GM12878 (cell line): ENCODE results near the gene PPP2R5A. TPM values are rescaled to one million over a fixed set of nuclear protein-coding genes. Genes with fewer than 3 reads are reported as not detected.

Experiments
- ATAC-seq: fragments of 200-7000 bp; cut with Tn5 transposase; 3 replicates; pipeline ENCODE4 v1.9.1; 2020; ENCODE audit warnings: mild to moderate bottlenecking, moderate library complexity
- BruUV-seq: library from RNA; stranded (reverse); fragments of 400-500 nt; replicated peaks from 2 replicates; lab custom pipeline; 2021; lab: Mats Ljungman, UMichigan
- CTCF ChIA-PET: fragments of 300-600 bp; sonication (Branson Sonifier 250); formaldehyde crosslinking; extraction: SDS; loops from one replicate; lab custom pipeline; 2021; ENCODE audit warnings: inconsistent platforms; lab: Yijun Ruan, JAX
- POLR2A ChIA-PET: fragments of 350-600 bp; formaldehyde crosslinking; extraction: SDS; loops from one replicate; lab custom pipeline; 2021; ENCODE audit warnings: inconsistent platforms; lab: Charles Lee
- RAD21 ChIA-PET: fragments of 300-600 bp; sonication (Branson Sonifier 250); formaldehyde crosslinking; loops from one replicate; lab custom pipeline; 2023; ENCODE audit warnings: antibody characterized with exemption; ENCODE audit not compliant: unreplicated experiment; lab: Charles Lee
- SMC1A ChIA-PET: fragments of 300-600 bp; sonication (Branson Sonifier 250); formaldehyde crosslinking; loops from one replicate; lab custom pipeline; 2023; ENCODE audit not compliant: unreplicated experiment, uncharacterized antibody; lab: Charles Lee
- DNase-seq: peaks from one replicate; pipeline ENCODE4 v3.0.0-alpha.2; 2011; ENCODE audit warnings: low read depth, low spot score
- FAIRE-seq: peaks from 3 replicates; lab custom pipeline; 2011; peaks lifted over from hg19 to GRCh38; lab: Jason Lieb, UNC
- H2AFZ ChIP-seq: 2 replicates; pipeline ENCODE4 v1.6.0; 2011; ENCODE audit warnings: low read depth, low read length, control low read depth; ENCODE audit not compliant: control insufficient read depth
- H3K27ac ChIP-seq: 2 replicates; pipeline ENCODE4 v1.5.1; 2011; ENCODE audit warnings: control low read depth; ENCODE audit not compliant: control insufficient read depth, insufficient read depth
- H3K27me3 ChIP-seq, 2 experiments: replicated peaks in 1 of 2; 2 replicates each; pipeline versions ENCODE4 v1.6.0 to v1.6.1; 2011; ENCODE audit warnings: low read length in 1 of 2; ENCODE audit not compliant: control insufficient read depth in 2 of 2, insufficient read depth in 2 of 2
- H3K36me3 ChIP-seq, 2 experiments: 2 replicates each; pipeline ENCODE4 v1.5.1; 2011; ENCODE audit warnings: low read length in 1 of 2; ENCODE audit not compliant: control insufficient read depth in 2 of 2, insufficient read depth in 2 of 2
- H3K4me1 ChIP-seq: 2 replicates; pipeline ENCODE4 v1.6.1; 2011; ENCODE audit warnings: mild to moderate bottlenecking, low read length, moderate library complexity, mixed read lengths; ENCODE audit not compliant: control insufficient read depth, insufficient read depth
- H3K4me2 ChIP-seq: 2 replicates; pipeline ENCODE4 v1.6.0; 2011; ENCODE audit warnings: control low read depth; ENCODE audit not compliant: control insufficient read depth, insufficient read depth
- H3K4me3 ChIP-seq: fragments of 200-600 bp; sonication (generic); 2 replicates; pipeline ENCODE4 v1.5.1; 2016
- H3K79me2 ChIP-seq: 2 replicates; pipeline ENCODE4 v1.6.0; 2011; ENCODE audit warnings: low read length; ENCODE audit not compliant: control insufficient read depth, insufficient read depth
- H3K9ac ChIP-seq: 2 replicates; pipeline ENCODE4 v1.8.0; 2011; ENCODE audit warnings: low read length, control low read depth, mixed read lengths; ENCODE audit not compliant: control insufficient read depth, insufficient read depth
- H3K9me3 ChIP-seq: replicated peaks from 3 replicates; pipeline ENCODE4 v1.5.1; 2011; ENCODE audit warnings: mild to moderate bottlenecking, low read length; ENCODE audit not compliant: control insufficient read depth, insufficient read depth
- H4K20me1 ChIP-seq: 2 replicates; pipeline ENCODE4 v1.6.0; 2011; ENCODE audit not compliant: control insufficient read depth, insufficient read depth
- EP300 ChIP-seq, 2 experiments: fragments of 150-350 bp in 1 of 2; IDR thresholded peaks; 2 replicates each; pipeline ENCODE4 v1.6.1; 2011 to 2012; ENCODE audit warnings: low read depth in 2 of 2, low read length in 2 of 2, borderline replicate concordance in 1 of 2, improper control_type of control experiment in 1 of 2, inconsistent platforms in 1 of 2; ENCODE audit not compliant: control insufficient read depth in 1 of 2
- FOXM1 ChIP-seq: IDR thresholded peaks from 2 replicates; pipeline ENCODE4 v1.6.1; 2012; ENCODE audit warnings: low read depth, mild to moderate bottlenecking, inconsistent platforms, low read length, moderate library complexity
- GATAD2B ChIP-seq: fragments of 450-650 bp; conservative IDR thresholded peaks from 2 replicates; pipeline ENCODE4 v1.6.1; 2017; ENCODE audit warnings: low read depth, mild to moderate bottlenecking, moderate library complexity
- IRF4 ChIP-seq: IDR thresholded peaks from 2 replicates; pipeline ENCODE4 v1.6.1; 2011; ENCODE audit warnings: low read depth, low read length
- JUNB ChIP-seq: IDR thresholded peaks from 2 replicates; pipeline ENCODE4 v1.6.1; 2016; ENCODE audit warnings: antibody characterized with exemption, mild to moderate bottlenecking
- MYB ChIP-seq: fragments of 150-350 bp; IDR thresholded peaks from 2 replicates; pipeline ENCODE4 v1.6.1; 2014; ENCODE audit warnings: mild to moderate bottlenecking, low read depth, low read length, borderline replicate concordance
- PML ChIP-seq: IDR thresholded peaks from 2 replicates; pipeline ENCODE4 v1.6.1; 2012; ENCODE audit warnings: low read length, inconsistent platforms
- RFX5 ChIP-seq: IDR thresholded peaks from 2 replicates; pipeline ENCODE4 v1.6.1; 2011; ENCODE audit warnings: low read depth, low read length, improper control_type of control experiment
- RUNX3 ChIP-seq: IDR thresholded peaks from 2 replicates; pipeline ENCODE4 v1.6.1; 2012; ENCODE audit warnings: low read length, inconsistent platforms
- SIX5 ChIP-seq: IDR thresholded peaks from 2 replicates; pipeline ENCODE4 v1.6.1; 2011; ENCODE audit warnings: mild to moderate bottlenecking, low read depth, low read length, moderate library complexity; ENCODE audit not compliant: severe bottlenecking
- TARDBP ChIP-seq: IDR thresholded peaks from 2 replicates; pipeline ENCODE4 v1.6.1; 2016; ENCODE audit warnings: borderline replicate concordance
- YY1 ChIP-seq: IDR thresholded peaks from 2 replicates; pipeline ENCODE4 v1.6.1; 2011; ENCODE audit warnings: low read depth, mild to moderate bottlenecking, low read length
- WGBS: methylation state at CpG from one replicate; pipeline ENCODE4 v1.1.6; 2016; ENCODE audit warnings: low lambda C conversion rate; ENCODE audit not compliant: insufficient replicate concordance, insufficient coverage; ENCODE audit errors: missing lambda C conversion rate; 5-methylcytosine and 5-hydroxymethylcytosine counted together
- in situ Hi-C: fragments of 300-500 bp; cut with MboI; formaldehyde crosslinking; loops from 9 replicates; pipeline ENCODE4 v1.14.3; 2018; ENCODE audit warnings: mixed read lengths
- intact Hi-C: fragments of 100-400 bp; cut with micrococcal nuclease; formaldehyde crosslinking; loops from one replicate; pipeline ENCODE4 v1.14.2; 2022; ENCODE audit not compliant: unreplicated experiment
- polyA plus RNA-seq, 11 experiments: library from polyadenylated mRNA; depleted of rRNA in 4 of 11; unstranded in 6 of 11; stranded (reverse) in 5 of 11; fragments of >200 nt; fragmentation: Nextera tagmentation in 4 of 11; fragmentation: Illumina TruSeq in 1 of 11; extraction: Ambion mirVana in 4 of 11; extraction: Trizol in 1 of 11; gene quantifications; 1 replicate in 1 of 11; 2 replicates in 10 of 11; pipeline versions ENCODE4 v1.2.1 to v1.2.3, GENCODE V29; 2011 to 2016; ENCODE audit warnings: inconsistent platforms in 2 of 11, missing spikeins in 2 of 11, low read depth in 1 of 11
- total RNA-seq, 4 experiments: library from RNA; depleted of rRNA in 3 of 4; stranded (reverse); fragments of >200 nt in 3 of 4; fragmentation: Illumina TruSeq in 1 of 4; extraction: Trizol in 1 of 4; gene quantifications; 2 replicates each; pipeline versions ENCODE4 v1.2.1 to v1.2.3, GENCODE V29; 2013 to 2021
- TF ChIP-seq, protein P1 (sequence below): fragments of 450-650 bp; IDR thresholded peaks from 2 replicates; pipeline ENCODE4 v1.6.1; 2017; ENCODE audit warnings: borderline replicate concordance
- TF ChIP-seq, protein P2 (sequence below): fragments of 450-650 bp; IDR thresholded peaks from 2 replicates; pipeline ENCODE4 v1.6.1; 2017; ENCODE audit warnings: antibody characterized with exemption, mild to moderate bottlenecking, moderate library complexity
- TF ChIP-seq, protein P3 (sequence below): fragments of 450-650 bp; IDR thresholded peaks from 2 replicates; pipeline ENCODE4 v1.6.1; 2016; ENCODE audit warnings: mild to moderate bottlenecking

The PPP2R5A gene
- total and polyA plus RNA-seq, 10 of the 15 experiments (the other 5 are each of a cell fraction or from before 2014, with no cell fraction given): 15.4 to 40.6 (median 32.5) TPM

DNA sequence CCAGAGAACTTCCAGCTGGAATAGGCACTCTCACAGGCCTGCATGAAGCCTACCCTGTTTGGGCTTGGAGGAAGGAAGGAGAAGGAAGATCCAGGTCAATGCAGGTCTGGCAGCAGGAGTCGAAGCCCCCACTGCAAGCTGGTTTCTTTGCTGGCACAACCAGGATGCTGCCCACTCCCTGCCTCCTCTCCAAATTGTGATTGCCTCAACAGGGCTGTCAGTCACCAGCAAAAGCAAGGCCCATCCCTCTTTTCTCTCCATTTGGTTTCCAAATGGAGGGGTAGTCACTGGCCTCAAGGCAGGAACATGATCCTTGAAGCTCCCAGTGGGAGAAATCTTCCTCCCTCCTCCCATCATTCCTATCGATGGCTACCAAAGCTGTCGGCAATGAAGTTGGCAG, 92.4 kb downstream of the PPP2R5A start:
- Histone ChIP-seq H3K27ac (no peak overlapping the region), H3K4me2 (no peak overlapping the region), H3K36me3 (peaks cover 16 to 33% of the 10 kb centered on the region in 2 experiments), H3K9ac (no peak overlapping the region), H3K4me1 (no peaks in the 10 kb centered on the region), H3K79me2 (no peaks in the 10 kb centered on the region), H3K4me3 (no peak overlapping the region)
- ChIA-PET CTCF (interaction anchor here (0.9 to 7.3 kb wide), 3 partner anchors 9 to 307 kb away, joined by 3 to 60 read pairs (median 12); no protein-coding TSS in a partner anchor), POLR2A (no interaction called here), RAD21 (interaction anchor here (1.1 to 1.6 kb wide), 2 partner anchors 76 to 307 kb away, joined by 3 to 5 read pairs; no protein-coding TSS in a partner anchor), SMC1A (interaction anchor here (0.5 to 2.7 kb wide), 3 partner anchors 11 to 78 kb away, joined by 3 to 11 read pairs (median 3); no protein-coding TSS in a partner anchor)
- intact Hi-C loops: no loop called here
- in situ Hi-C loops: no loop called here
- ATAC-seq: no peak
- FAIRE-seq: no peak
- 96% methylated on average over 3 of the region's 3 CpGs for WGBS
- TF ChIP-seq JUNB: no peak
- no peak for TF ChIP-seq EP300 (IDR thresholded peaks at IDR 0.05; ENCODE audit: borderline replicate concordance in 1 of 2, control insufficient read depth in 1 of 2, low read depth in 2 of 2, low read length in 2 of 2)
- no peak for TF ChIP-seq TARDBP
- no peak for TF ChIP-seq PML
- TF ChIP-seq RFX5: no peak
- no peak for TF ChIP-seq MYB
- TF ChIP-seq, protein P1, sequence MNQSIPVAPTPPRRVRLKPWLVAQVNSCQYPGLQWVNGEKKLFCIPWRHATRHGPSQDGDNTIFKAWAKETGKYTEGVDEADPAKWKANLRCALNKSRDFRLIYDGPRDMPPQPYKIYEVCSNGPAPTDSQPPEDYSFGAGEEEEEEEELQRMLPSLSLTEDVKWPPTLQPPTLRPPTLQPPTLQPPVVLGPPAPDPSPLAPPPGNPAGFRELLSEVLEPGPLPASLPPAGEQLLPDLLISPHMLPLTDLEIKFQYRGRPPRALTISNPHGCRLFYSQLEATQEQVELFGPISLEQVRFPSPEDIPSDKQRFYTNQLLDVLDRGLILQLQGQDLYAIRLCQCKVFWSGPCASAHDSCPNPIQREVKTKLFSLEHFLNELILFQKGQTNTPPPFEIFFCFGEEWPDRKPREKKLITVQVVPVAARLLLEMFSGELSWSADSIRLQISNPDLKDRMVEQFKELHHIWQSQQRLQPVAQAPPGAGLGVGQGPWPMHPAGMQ: no peak
- TF ChIP-seq, protein P2, sequence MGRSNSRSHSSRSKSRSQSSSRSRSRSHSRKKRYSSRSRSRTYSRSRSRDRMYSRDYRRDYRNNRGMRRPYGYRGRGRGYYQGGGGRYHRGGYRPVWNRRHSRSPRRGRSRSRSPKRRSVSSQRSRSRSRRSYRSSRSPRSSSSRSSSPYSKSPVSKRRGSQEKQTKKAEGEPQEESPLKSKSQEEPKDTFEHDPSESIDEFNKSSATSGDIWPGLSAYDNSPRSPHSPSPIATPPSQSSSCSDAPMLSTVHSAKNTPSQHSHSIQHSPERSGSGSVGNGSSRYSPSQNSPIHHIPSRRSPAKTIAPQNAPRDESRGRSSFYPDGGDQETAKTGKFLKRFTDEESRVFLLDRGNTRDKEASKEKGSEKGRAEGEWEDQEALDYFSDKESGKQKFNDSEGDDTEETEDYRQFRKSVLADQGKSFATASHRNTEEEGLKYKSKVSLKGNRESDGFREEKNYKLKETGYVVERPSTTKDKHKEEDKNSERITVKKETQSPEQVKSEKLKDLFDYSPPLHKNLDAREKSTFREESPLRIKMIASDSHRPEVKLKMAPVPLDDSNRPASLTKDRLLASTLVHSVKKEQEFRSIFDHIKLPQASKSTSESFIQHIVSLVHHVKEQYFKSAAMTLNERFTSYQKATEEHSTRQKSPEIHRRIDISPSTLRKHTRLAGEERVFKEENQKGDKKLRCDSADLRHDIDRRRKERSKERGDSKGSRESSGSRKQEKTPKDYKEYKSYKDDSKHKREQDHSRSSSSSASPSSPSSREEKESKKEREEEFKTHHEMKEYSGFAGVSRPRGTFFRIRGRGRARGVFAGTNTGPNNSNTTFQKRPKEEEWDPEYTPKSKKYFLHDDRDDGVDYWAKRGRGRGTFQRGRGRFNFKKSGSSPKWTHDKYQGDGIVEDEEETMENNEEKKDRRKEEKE: no peak
- no peak for TF ChIP-seq GATAD2B
- TF ChIP-seq YY1: no peak
- no peak for TF ChIP-seq FOXM1
- TF ChIP-seq IRF4: no peak
- TF ChIP-seq, protein P3, sequence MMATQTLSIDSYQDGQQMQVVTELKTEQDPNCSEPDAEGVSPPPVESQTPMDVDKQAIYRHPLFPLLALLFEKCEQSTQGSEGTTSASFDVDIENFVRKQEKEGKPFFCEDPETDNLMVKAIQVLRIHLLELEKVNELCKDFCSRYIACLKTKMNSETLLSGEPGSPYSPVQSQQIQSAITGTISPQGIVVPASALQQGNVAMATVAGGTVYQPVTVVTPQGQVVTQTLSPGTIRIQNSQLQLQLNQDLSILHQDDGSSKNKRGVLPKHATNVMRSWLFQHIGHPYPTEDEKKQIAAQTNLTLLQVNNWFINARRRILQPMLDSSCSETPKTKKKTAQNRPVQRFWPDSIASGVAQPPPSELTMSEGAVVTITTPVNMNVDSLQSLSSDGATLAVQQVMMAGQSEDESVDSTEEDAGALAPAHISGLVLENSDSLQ: no peak
- no peak for TF ChIP-seq RUNX3
- TF ChIP-seq SIX5: no peak
- TF ChIP-seq, all 136 proteins: peak for 0
- BruUV-seq: no TSS peak
- Histone ChIP-seq H4K20me1 (no peaks in the 10 kb centered on the region), H2AFZ (no peak overlapping the region), H3K9me3 (no peaks in the 10 kb centered on the region), H3K27me3 (no peaks in the 10 kb centered on the region)
- no peak for DNase-seq
